ENCODE data around the gene WIPF1. TPM values are rescaled to one million over a fixed set of nuclear protein-coding genes. Genes with fewer than 3 reads are reported as not detected.

WIPF1 gene
- total and polyA plus RNA-seq, 7 experiments from 2014 or later, result 92.3 to 514 (median 329) TPM

DNA sequence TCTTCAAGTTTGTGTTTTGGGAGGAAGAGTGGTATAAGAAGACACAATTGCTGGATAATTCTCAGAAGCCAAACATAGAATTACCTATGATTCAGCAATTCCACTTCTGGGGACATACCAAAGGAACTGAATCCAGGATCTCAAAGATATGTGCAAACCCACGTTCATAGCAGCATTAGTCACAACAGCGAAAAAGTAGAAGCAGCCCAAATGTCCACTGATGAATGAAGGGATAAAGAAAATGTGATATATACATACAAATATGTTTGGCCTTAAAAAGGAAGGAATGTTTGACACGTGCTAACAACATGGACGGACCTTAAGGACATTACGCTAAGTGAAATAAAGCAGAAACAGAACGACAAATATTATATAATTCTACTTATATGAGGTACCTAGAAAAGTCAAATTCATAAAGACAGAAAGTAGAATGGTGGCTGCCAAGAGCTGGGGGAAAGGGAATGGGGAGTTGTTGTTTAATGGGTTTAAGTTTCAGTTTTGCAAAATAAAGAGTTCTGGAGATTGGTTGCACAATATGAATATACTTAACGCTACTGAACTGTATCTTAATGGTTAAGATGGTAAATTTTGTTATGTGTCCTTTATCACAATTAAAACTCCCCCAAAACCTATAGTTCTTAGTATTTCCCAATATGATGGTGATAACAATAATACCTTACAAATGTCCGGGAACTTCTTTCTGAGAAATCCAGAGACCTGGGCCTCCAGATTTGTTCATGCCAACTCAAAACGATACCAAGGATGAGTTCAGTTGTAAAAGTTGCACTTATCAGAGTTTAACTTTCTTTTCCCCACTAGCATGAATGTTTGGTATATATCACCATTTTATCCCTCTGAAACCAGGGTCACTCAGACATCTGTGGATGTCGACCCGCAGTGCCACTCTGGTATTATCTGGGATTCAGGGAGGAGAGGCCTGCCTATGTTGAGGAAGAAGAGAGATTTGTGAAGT is 33.7 kb upstream of the WIPF1 start:
- H3K4me1 ChIP-seq (ENCODE audit: control insufficient read depth in 2 of 2, insufficient read depth in 2 of 2, low read length in 2 of 2), result peaks cover 69 to 71% of the 10 kb centered on the region in 2 donors
- H3K36me3 ChIP-seq (ENCODE audit: control insufficient read depth in 2 of 3, insufficient read depth in 3 of 3, low read length in 3 of 3), result peaks cover 5 to 25% (median 22%) of the 10 kb centered on the region in 3 experiments
- H3K27ac ChIP-seq (ENCODE audit: low read depth, low read length), result peak overlapping the region; percentile 82
- DNase-seq, result no peak
- no peak for ATAC-seq
- H3K9me3 ChIP-seq (ENCODE audit: control insufficient read depth in 2 of 3, low read length in 3 of 3), result no peaks in the 10 kb centered on the region
- ChIA-PET CTCF (interaction anchor here (0.6 kb wide), 1 partner anchor 52 kb away, joined by 4 read pairs; no protein-coding TSS in a partner anchor), POLR2A (interaction anchor here (3.3 kb wide), 1 partner anchor 51 kb away, joined by 12 read pairs; no protein-coding TSS in a partner anchor)
- intact Hi-C loops (cut with micrococcal nuclease), result loop anchor here in 1 of 2 donors (1.0 kb wide), 2 partner anchors 8 to 14 kb away; no protein-coding TSS in a partner anchor
- Mint-ChIP-seq H3K27me3 (no peaks in the 10 kb centered on the region), H3K36me3 (peaks cover 19 to 60% (median 53%) of the 10 kb centered on the region in 5 donors), H3K4me1 (peaks cover 56 to 88% (median 84%) of the 10 kb centered on the region in 7 donors), H3K27ac (peak overlapping the region; percentile 94 to 99 (median 96)), H3K9me3 (no peaks in the 10 kb centered on the region), H3K4me3 (peak overlapping the region; percentile 90 to 100 (median 93))
- H3K4me3 ChIP-seq (ENCODE audit: low read length), result peak overlapping the region; percentile 78
- H3K27me3 ChIP-seq (ENCODE audit: control insufficient read depth in 2 of 2, insufficient read depth in 2 of 2, low read length in 2 of 2), result no peaks in the 10 kb centered on the region

DNA sequence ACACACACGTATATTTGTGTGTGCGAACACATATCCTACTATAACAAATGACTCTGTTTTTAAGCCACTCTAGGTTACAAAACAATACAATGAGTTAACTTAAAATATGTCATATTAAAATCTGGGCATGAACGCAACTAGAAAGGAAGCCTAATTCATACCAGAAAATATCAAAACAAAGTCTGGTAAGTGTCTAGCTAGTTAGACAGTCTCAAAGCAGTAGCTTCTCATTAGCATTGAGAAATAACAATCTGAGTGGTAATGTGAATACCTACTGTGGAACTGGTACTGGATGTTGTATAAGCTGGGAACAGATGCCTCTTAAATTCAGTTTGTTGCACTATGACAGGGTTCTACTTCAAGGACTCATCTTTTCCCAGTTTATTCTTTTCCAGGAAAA is 32.5 kb upstream of the WIPF1 start:
- Mint-ChIP-seq H3K27ac (peak overlapping the region; percentile 72 to 99 (median 94)), H3K36me3 (peaks cover 19 to 68% (median 60%) of the 10 kb centered on the region in 5 donors), H3K4me1 (peaks cover 64 to 90% (median 84%) of the 10 kb centered on the region in 7 donors), H3K9me3 (no peaks in the 10 kb centered on the region), H3K4me3 (peak overlapping the region; percentile 76 to 100 (median 93)), H3K27me3 (no peaks in the 10 kb centered on the region)
- Histone ChIP-seq H3K27ac (ENCODE audit: low read depth, low read length) (peak overlapping the region; percentile 48), H3K4me1 (ENCODE audit: control insufficient read depth in 2 of 2, insufficient read depth in 2 of 2, low read length in 2 of 2) (peaks cover 58 to 64% of the 10 kb centered on the region in 2 donors), H3K27me3 (ENCODE audit: control insufficient read depth in 2 of 2, insufficient read depth in 2 of 2, low read length in 2 of 2) (no peaks in the 10 kb centered on the region), H3K36me3 (ENCODE audit: control insufficient read depth in 2 of 3, insufficient read depth in 3 of 3, low read length in 3 of 3) (peaks cover 7 to 30% (median 22%) of the 10 kb centered on the region in 3 experiments), H3K4me3 (ENCODE audit: low read length) (peak overlapping the region; percentile 78), H3K9me3 (ENCODE audit: control insufficient read depth in 2 of 3, low read length in 3 of 3) (no peaks in the 10 kb centered on the region)
- ChIA-PET POLR2A (interaction anchor here (0.6 to 0.8 kb wide), 4 partner anchors 17 to 50 kb away, joined by 3 to 4 read pairs (median 4); no protein-coding TSS in a partner anchor), CTCF (no interaction called here)
- intact Hi-C loops (cut with micrococcal nuclease), result no loop called here
- no peak for DNase-seq
- ATAC-seq, result no peak

GRCh38 chr2:174629506-174629905 is 31.9 kb upstream of the WIPF1 start:
- intact Hi-C loops (cut with micrococcal nuclease), result no loop called here
- Mint-ChIP-seq H3K9me3 (no peaks in the 10 kb centered on the region), H3K27me3 (no peaks in the 10 kb centered on the region), H3K4me3 (peak overlapping the region; percentile 76 to 100 (median 93)), H3K27ac (peak overlapping the region; percentile 72 to 98 (median 88)), H3K36me3 (peaks cover 19 to 71% (median 60%) of the 10 kb centered on the region in 5 donors), H3K4me1 (peaks cover 62 to 90% (median 80%) of the 10 kb centered on the region in 7 donors)
- no peak for ATAC-seq
- Histone ChIP-seq H3K36me3 (ENCODE audit: control insufficient read depth in 2 of 3, insufficient read depth in 3 of 3, low read length in 3 of 3) (peaks cover 11 to 36% (median 22%) of the 10 kb centered on the region in 3 experiments), H3K4me3 (ENCODE audit: low read length) (peak overlapping the region; percentile 10), H3K9me3 (ENCODE audit: control insufficient read depth in 2 of 3, low read length in 3 of 3) (no peaks in the 10 kb centered on the region), H3K27me3 (ENCODE audit: control insufficient read depth in 2 of 2, insufficient read depth in 2 of 2, low read length in 2 of 2) (no peaks in the 10 kb centered on the region), H3K27ac (ENCODE audit: low read depth, low read length) (peak overlapping the region; percentile 48), H3K4me1 (ENCODE audit: control insufficient read depth in 2 of 2, insufficient read depth in 2 of 2, low read length in 2 of 2) (peaks cover 52 to 62% of the 10 kb centered on the region in 2 donors)
- peak in 2 of 9 donors; percentile 19 to 33 for DNase-seq
- ChIA-PET POLR2A (no interaction called here), CTCF (interaction anchor here (1.9 kb wide), 1 partner anchor 17 kb away, joined by 4 read pairs; no protein-coding TSS in a partner anchor)

DNA sequence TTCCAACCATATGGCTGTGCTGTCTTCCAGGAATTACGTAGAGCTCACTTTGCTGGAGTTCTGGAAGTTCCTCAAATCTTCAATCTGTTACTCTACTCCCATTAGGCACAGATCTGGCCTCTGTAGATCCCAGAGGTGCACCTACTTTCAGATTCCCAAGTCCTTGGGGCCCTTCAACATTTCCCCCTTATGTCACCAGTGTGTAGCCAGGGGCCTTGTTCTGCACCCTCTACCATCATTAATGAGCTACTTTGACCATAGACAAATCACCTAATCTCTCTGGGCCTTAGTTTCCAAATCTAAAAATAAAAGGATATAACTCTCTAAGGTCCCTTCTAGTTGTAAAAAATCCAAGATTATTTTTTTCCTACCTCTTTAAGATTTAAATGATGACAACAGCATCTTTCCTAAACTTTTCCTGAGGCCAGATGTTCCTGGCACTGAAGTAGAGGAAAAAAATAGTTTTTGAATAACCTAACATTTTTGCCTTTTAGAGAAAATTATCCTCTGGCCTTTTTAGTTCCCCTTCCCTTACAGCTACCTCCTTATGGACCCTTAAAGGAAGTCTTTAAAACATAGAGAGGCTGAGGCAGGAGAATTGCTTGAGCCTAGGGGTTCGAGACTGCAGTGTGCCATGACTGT is 31.0 kb upstream of the WIPF1 start:
- H3K36me3 ChIP-seq (ENCODE audit: control insufficient read depth in 2 of 3, insufficient read depth in 3 of 3, low read length in 3 of 3), result peaks cover 11 to 44% (median 22%) of the 10 kb centered on the region in 3 experiments
- H3K27me3 Mint-ChIP-seq, result no peaks in the 10 kb centered on the region
- H3K4me1 ChIP-seq (ENCODE audit: control insufficient read depth in 2 of 2, insufficient read depth in 2 of 2, low read length in 2 of 2), result peaks cover 58 to 64% of the 10 kb centered on the region in 2 donors

GRCh38 chr2:174627216-174627615 is 29.6 kb upstream of the WIPF1 start:
- H3K4me1 Mint-ChIP-seq, result peaks cover 65 to 99% (median 93%) of the 10 kb centered on the region in 7 donors
- H3K27me3 Mint-ChIP-seq, result no peaks in the 10 kb centered on the region
- no peaks in the 10 kb centered on the region for H3K9me3 ChIP-seq (ENCODE audit: control insufficient read depth in 2 of 3, low read length in 3 of 3)
- POLR2A ChIA-PET, result interaction anchor here (0.6 to 3.1 kb wide), 4 partner anchors 9 to 59 kb away, joined by 3 to 11 read pairs (median 3); no protein-coding TSS in a partner anchor
- peaks cover 59 to 70% of the 10 kb centered on the region in 2 donors for H3K4me1 ChIP-seq (ENCODE audit: control insufficient read depth in 2 of 2, insufficient read depth in 2 of 2, low read length in 2 of 2)
- no peaks in the 10 kb centered on the region for H3K9me3 Mint-ChIP-seq
- H3K4me3 Mint-ChIP-seq, result peak overlapping the region in 9 of 10 donors; percentile 9 to 76 (median 36)
- CTCF ChIA-PET, result no interaction called here
- ATAC-seq (no peak), DNase-seq (no peak)
- H3K27me3 ChIP-seq (ENCODE audit: control insufficient read depth in 2 of 2, insufficient read depth in 2 of 2, low read length in 2 of 2), result no peaks in the 10 kb centered on the region
- peak overlapping the region; percentile 6 to 86 (median 54) for H3K27ac Mint-ChIP-seq
- H3K36me3 Mint-ChIP-seq, result peaks cover 16 to 72% (median 63%) of the 10 kb centered on the region in 5 donors
- H3K36me3 ChIP-seq (ENCODE audit: control insufficient read depth in 2 of 3, insufficient read depth in 3 of 3, low read length in 3 of 3), result peaks cover 11 to 51% (median 27%) of the 10 kb centered on the region in 3 experiments
- intact Hi-C loops (cut with micrococcal nuclease), result no loop called here
- H3K4me3 ChIP-seq (ENCODE audit: low read length), result no peak overlapping the region
- H3K27ac ChIP-seq (ENCODE audit: low read depth, low read length), result peak overlapping the region; percentile 0

More for the DNA sequence above, 31.0 kb upstream of the WIPF1 start:
- H3K27ac ChIP-seq (ENCODE audit: low read depth, low read length), result peak overlapping the region; percentile 48
- ChIA-PET POLR2A (interaction anchor here (0.7 to 1.2 kb wide), 3 partner anchors 10 to 89 kb away, joined by 3 read pairs; no protein-coding TSS in a partner anchor), CTCF (interaction anchor here (0.6 to 1.9 kb wide), 3 partner anchors 16 to 139 kb away, joined by 3 to 4 read pairs (median 3); no protein-coding TSS in a partner anchor)
- H3K27me3 ChIP-seq (ENCODE audit: control insufficient read depth in 2 of 2, insufficient read depth in 2 of 2, low read length in 2 of 2), result no peaks in the 10 kb centered on the region
- no peaks in the 10 kb centered on the region for H3K9me3 ChIP-seq (ENCODE audit: control insufficient read depth in 2 of 3, low read length in 3 of 3)
- DNase-seq (no peak), ATAC-seq (no peak)
- H3K4me3 ChIP-seq (ENCODE audit: low read length), result no peak overlapping the region
- Mint-ChIP-seq H3K9me3 (no peaks in the 10 kb centered on the region), H3K27ac (peak overlapping the region in 8 of 9 donors; percentile 36 to 84 (median 71)), H3K4me1 (peaks cover 63 to 96% (median 85%) of the 10 kb centered on the region in 7 donors), H3K4me3 (peak overlapping the region in 7 of 10 donors; percentile 4 to 100 (median 32)), H3K36me3 (peaks cover 19 to 78% (median 68%) of the 10 kb centered on the region in 5 donors)
- intact Hi-C loops (cut with micrococcal nuclease), result no loop called here
